Stomach (tissue), 9 donors: ENCODE measurements around the gene ICE1. TPM values are rescaled to one million over a fixed set of nuclear protein-coding genes. Genes with fewer than 3 reads are reported as not detected.
A peak's percentile ranks its signal among the peaks of the same experiment; 100 is the strongest.

Experiments used
- DNase-seq, 2 donors: peaks; one replicate each; pipeline versions ENCODE4 v3.0.0 to v3.0.0-alpha.2; 2013 to 2019
- H3K27ac ChIP-seq, 5 donors: fragments of 200-600 bp in 4 of 5; sonication (generic) in 4 of 5; one replicate each; pipeline ENCODE4 v1.5.1; 2013 to 2019; ENCODE audit warnings: mild to moderate bottlenecking in 1 of 5, moderate library complexity in 1 of 5
- H3K27me3 ChIP-seq, 3 donors: fragments of 200-600 bp; sonication (generic); one replicate each; pipeline ENCODE4 v1.5.1; 2017 to 2019; ENCODE audit warnings: mixed run types in 1 of 3
- H3K36me3 ChIP-seq, 4 donors: fragments of 200-600 bp; sonication (generic); 1 replicate in 3 of 4; 2 replicates in 1 of 4; pipeline ENCODE4 v1.5.1; 2016 to 2019
- H3K4me1 ChIP-seq, 4 donors: fragments of 200-600 bp; sonication (generic); one replicate each; pipeline ENCODE4 v1.5.1; 2016 to 2019
- H3K4me3 ChIP-seq, 4 donors: fragments of 200-600 bp; sonication (generic) in 3 of 4; one replicate each; pipeline ENCODE4 v1.5.1; 2016 to 2019; ENCODE audit warnings: mild to moderate bottlenecking in 1 of 4
- H3K9me3 ChIP-seq, 4 donors: fragments of 200-600 bp; sonication (generic); one replicate each; pipeline ENCODE4 v1.5.1; 2016 to 2019
- EP300 ChIP-seq: sonication (generic); formaldehyde crosslinking; IDR thresholded peaks from one replicate; pipeline ENCODE4 v1.6.1; 2017; ENCODE audit warnings: antibody characterized with exemption
- POLR2A ChIP-seq, 4 donors: fragments of 450-650 bp; IDR thresholded peaks; one replicate each; pipeline ENCODE4 v1.6.1; 2016; ENCODE audit warnings: antibody characterized with exemption in 4 of 4, control low read depth in 2 of 4, mild to moderate bottlenecking in 1 of 4, moderate library complexity in 1 of 4
- POLR2AphosphoS5 ChIP-seq, 3 donors: sonication (generic); formaldehyde crosslinking; IDR thresholded peaks; one replicate each; pipeline ENCODE4 v1.6.1; 2016; ENCODE audit warnings: antibody characterized with exemption in 3 of 3
- WGBS, 5 donors: extraction: QIAGEN DNeasy Blood & Tissue Kit in 3 of 5; methylation state at CpG; one replicate each; pipeline versions ENCODE4 v1.1.5 to v1.1.7; 2013 to 2018; 5-methylcytosine and 5-hydroxymethylcytosine counted together
- intact Hi-C: fragments of 100-400 bp; cut with DNase I; formaldehyde crosslinking; loops from one replicate; pipeline ENCODE4 v1.15.1; 2023; ENCODE audit warnings: low total_unique reads
- polyA plus RNA-seq, 3 donors: library from polyadenylated mRNA; stranded (reverse); fragments of 200-250 nt; gene quantifications; one replicate each; pipeline ENCODE4 v1.2.3, GENCODE V29; 2013
- total RNA-seq, 5 donors: library from RNA; depleted of rRNA; stranded (reverse); fragments of >200 nt; gene quantifications; one replicate each; pipeline versions ENCODE4 v1.1.0 to v1.2.3, GENCODE V29; 2014 to 2016
- TF ChIP-seq, protein P1 (sequence below), 7 experiments: fragments of 450-650 bp in 4 of 7; fragments of 200-600 bp in 3 of 7; sonication (generic) in 3 of 7; IDR thresholded peaks; one replicate each; pipeline ENCODE4 v1.5.1; 2016 to 2019; ENCODE audit warnings: antibody characterized with exemption in 7 of 7, control low read depth in 2 of 7, mild to moderate bottlenecking in 1 of 7
- donor health status: healthy with polysubstance abuse.
- donor health status: Bipolar disorder and iron deficiency.
- donor health status: healthy.

Gene ICE1
- total and polyA plus RNA-seq, 8 donors: 4.0 to 44.1 (median 16.7) TPM

DNA sequence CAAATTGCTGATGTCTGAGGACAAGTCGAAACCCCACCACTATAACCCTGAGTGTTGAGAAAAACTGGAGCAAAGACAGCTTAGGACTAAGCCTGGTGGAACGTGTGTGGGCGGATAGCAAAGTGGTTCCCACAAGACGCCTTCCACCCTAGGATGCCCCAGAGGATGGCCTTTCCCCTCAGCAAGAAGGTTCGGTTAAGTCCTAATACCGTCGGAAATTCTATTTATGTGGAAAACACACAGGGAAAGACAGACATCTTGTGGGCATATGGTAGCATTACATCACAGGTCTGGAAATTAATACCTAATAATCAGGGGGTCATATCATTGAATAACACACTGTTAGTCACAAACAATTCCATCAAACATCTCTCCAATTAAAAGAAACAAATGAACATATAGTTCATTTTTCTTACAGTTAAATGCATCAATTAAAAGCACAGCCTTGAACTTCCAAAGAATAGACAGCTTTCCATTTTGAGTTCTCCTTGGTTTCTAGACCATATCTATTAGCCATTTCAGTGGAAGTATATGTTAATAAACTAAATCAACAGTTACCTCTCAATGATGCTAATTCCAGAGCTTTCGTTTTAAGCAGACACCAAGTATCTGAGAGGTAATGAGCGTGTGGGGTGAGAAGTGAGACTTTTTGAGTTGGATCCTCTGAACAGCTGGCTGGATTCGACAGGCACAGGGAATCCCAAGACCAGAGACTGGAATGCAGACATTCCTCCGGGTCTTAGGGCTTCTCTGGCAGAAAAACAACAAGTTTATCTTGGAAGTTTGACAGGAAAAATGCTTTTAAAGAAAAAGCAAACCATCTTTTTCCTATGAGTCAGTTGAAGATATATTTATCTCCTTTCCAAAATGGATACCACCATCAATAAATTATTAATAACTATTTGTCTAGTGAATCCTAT lies 2.9 kb upstream of the ICE1 start:
- no peak for TF ChIP-seq POLR2AphosphoS5 (IDR thresholded peaks at IDR 0.05)
- TF ChIP-seq, protein P1, sequence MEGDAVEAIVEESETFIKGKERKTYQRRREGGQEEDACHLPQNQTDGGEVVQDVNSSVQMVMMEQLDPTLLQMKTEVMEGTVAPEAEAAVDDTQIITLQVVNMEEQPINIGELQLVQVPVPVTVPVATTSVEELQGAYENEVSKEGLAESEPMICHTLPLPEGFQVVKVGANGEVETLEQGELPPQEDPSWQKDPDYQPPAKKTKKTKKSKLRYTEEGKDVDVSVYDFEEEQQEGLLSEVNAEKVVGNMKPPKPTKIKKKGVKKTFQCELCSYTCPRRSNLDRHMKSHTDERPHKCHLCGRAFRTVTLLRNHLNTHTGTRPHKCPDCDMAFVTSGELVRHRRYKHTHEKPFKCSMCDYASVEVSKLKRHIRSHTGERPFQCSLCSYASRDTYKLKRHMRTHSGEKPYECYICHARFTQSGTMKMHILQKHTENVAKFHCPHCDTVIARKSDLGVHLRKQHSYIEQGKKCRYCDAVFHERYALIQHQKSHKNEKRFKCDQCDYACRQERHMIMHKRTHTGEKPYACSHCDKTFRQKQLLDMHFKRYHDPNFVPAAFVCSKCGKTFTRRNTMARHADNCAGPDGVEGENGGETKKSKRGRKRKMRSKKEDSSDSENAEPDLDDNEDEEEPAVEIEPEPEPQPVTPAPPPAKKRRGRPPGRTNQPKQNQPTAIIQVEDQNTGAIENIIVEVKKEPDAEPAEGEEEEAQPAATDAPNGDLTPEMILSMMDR (IDR thresholded peaks at IDR 0.05): peak in 5 of 7 experiments; percentile 39 to 83 (median 65)
- Histone ChIP-seq H3K4me3 (no peak overlapping the region), H3K27me3 (no peaks in the 10 kb centered on the region), H3K27ac (no peak overlapping the region), H3K36me3 (no peaks in the 10 kb centered on the region), H3K4me1 (peaks cover 23 to 41% (median 32%) of the 10 kb centered on the region in 4 donors), H3K9me3 (no peaks in the 10 kb centered on the region)
- intact Hi-C loops: loop anchor here (5.0 kb wide), 1 partner anchor 272 kb away; no protein-coding TSS in a partner anchor
- 20 to 34% (median 29%) methylated on average over 11 of the region's 11 CpGs for whole genome bisulfite sequencing, 5 donors
- DNase-seq: peak in 1 of 2 donors; percentile 74

DNA sequence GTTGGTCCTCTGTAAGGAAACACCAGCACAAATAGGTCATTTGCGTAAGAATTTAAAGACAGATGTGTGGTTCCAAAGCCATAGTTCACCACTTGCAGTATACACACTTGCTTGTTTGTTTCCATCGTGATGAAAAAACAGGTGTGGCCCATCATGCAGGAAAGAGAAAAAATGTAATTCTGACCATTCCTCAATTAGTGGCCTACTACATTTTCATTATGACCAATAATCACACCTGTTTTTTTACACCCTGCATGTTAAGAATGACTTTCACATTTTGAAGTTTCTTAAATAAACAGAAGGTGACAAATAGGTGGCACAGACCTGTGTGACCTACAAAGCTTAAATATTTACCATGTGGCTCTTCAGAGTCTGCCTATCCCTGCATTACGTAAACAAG lies 2.2 kb upstream of the ICE1 start:
- Histone ChIP-seq H3K36me3 (no peaks in the 10 kb centered on the region), H3K27ac (no peak overlapping the region), H3K4me1 (peaks cover 30 to 48% (median 39%) of the 10 kb centered on the region in 4 donors), H3K9me3 (no peaks in the 10 kb centered on the region), H3K4me3 (no peak overlapping the region), H3K27me3 (no peaks in the 10 kb centered on the region)
- 73 to 84% (median 78%) methylated on average over 3 of the region's 3 CpGs for WGBS, 5 donors
- no peak for DNase-seq
- TF ChIP-seq POLR2AphosphoS5 (IDR thresholded peaks at IDR 0.05): no peak
- TF ChIP-seq, protein P1 (IDR thresholded peaks at IDR 0.05): no peak
- TF ChIP-seq EP300: no peak
- TF ChIP-seq POLR2A (IDR thresholded peaks at IDR 0.05): no peak
- intact Hi-C loops: no loop called here

DNA sequence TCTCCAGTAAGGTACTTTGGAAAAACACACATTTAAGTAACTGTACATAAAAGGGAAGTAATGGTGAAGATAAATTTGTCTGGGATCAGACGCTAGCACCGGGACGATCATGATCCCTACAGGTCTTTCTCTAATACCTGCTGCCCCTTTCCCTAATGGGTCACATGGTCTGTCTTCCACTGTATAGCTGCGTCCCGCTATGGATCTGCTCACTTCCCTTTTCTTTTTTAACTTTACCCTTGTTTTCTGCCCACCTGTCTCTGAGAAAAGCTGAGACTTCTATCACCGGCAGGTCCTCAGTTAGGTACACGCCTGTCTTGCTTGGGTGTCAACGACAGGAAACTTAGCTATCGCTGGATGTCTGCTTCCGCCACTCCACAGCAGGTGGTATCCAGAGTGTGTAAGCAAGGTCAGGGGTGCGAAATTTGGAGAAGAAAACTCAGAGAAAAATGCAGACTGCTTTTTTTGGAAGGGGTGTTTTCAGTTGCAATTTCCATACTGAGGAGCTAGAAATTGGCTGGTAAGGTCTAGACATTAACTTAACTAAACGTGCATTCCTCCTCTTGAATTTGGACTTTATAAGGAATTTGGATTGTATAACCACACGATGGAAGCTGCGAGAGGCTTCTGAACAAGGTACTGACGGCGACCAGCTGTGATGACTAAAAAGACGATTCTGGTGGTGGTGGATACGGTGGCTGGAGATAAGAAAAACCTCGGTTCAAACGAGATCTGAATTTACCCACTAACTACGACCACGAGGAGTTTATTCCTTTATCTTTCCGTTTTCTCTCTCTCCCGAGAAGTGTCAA lies 1.1 kb upstream of the ICE1 start:
- Histone ChIP-seq H3K4me3 (peak overlapping the region; percentile 100), H3K9me3 (no peaks in the 10 kb centered on the region), H3K27me3 (no peaks in the 10 kb centered on the region), H3K36me3 (no peaks in the 10 kb centered on the region), H3K27ac (peak overlapping the region; percentile 93 to 98 (median 94)), H3K4me1 (peaks cover 33 to 59% (median 48%) of the 10 kb centered on the region in 4 donors)
- intact Hi-C loops: no loop called here
- TF ChIP-seq, protein P1 (IDR thresholded peaks at IDR 0.05): no peak
- TF ChIP-seq POLR2AphosphoS5 (IDR thresholded peaks at IDR 0.05) (no peak), EP300 (no peak), POLR2A (IDR thresholded peaks at IDR 0.05) (no peak)
- DNase-seq: peak in 1 of 2 donors; percentile 48
- 4 to 12% (median 6%) methylated on average over 24 of the region's 24 CpGs for WGBS, 5 donors

DNA sequence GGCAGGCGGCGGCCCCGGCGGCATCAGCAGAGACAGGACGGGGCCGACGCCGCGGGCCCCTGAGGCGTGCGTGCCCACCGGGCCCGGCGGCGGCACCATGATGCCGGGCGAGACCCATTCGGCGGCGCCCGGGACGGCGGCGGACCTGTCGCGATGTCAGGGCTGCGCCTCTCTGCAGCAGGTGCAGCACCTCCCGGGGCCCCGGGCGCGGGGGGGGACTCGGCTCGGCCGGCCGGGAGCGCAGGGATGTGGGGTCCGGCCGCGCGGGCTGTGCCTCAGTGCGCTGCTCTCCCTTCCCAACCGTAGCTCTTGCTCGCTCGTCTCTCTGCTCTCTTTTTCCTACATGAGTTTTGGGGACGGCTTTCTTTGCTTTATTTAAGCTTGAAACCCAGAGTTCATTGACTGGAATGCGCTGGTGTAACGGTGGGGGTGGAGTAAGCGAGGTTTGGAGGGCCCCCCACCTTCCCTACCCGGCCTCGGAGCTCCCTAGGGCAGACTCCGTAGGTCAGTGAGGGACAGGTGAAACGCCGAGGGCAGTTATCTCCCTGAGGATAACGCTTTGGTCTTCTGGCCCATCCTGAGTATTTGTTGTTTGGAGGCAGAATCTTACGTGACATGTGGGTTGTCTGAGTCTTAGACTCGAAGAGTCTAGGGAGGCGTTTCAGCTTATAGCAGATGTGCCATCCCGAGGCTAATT lies 490 bp downstream of the ICE1 start:
- Histone ChIP-seq H3K9me3 (no peaks in the 10 kb centered on the region), H3K4me3 (peak overlapping the region; percentile 100), H3K27me3 (no peaks in the 10 kb centered on the region), H3K4me1 (peaks cover 33 to 70% (median 56%) of the 10 kb centered on the region in 4 donors), H3K36me3 (no peaks in the 10 kb centered on the region), H3K27ac (peak overlapping the region; percentile 93 to 98 (median 94))
- DNase-seq: no peak
- WGBS, 5 donors: 0 to 1% (median 1%) methylated on average over 26 to 58 of the region's 58 CpGs
- TF ChIP-seq POLR2A (IDR thresholded peaks at IDR 0.05): no peak
- intact Hi-C loops: no loop called here
